ENCODE results near the gene SLC19A2.
"Not testable (repeated sequence)": the region's sequence is repeated elsewhere in the genome, so short reads cannot be mapped to it uniquely, and the experiment has no call there.

The SLC19A2 gene

GRCh38 chr1:169485431-169486280, at the start of gene SLC19A2:
Gene SLC19A2, minus strand, starts transcription at chr1:169485944. Its CDS starts 178 bp downstream, at chr1:169485766.
- DNase-seq: peak; percentile 98 to 99

GRCh38 chr1:169534653-169535052, 48.9 kb upstream of the SLC19A2 start:
- no peak for DNase-seq

- DNase-seq: not testable (repeated sequence)
These were observed 47.9 kb upstream of the SLC19A2 start for GRCh38 chr1:169533528-169534190.

- no peak for DNase-seq
These were observed 44.7 kb upstream of the SLC19A2 start for GRCh38 chr1:169530448-169530847.

- no peak for DNase-seq
These were observed 43.4 kb upstream of the SLC19A2 start for GRCh38 chr1:169529068-169529642.

- no peak for DNase-seq
These were observed 42.7 kb upstream of the SLC19A2 start for GRCh38 chr1:169528215-169529067.

- DNase-seq: no peak
These were observed 41.9 kb upstream of the SLC19A2 start for GRCh38 chr1:169527451-169528214.

- DNase-seq: no peak
These were observed 41.3 kb upstream of the SLC19A2 start for GRCh38 chr1:169527001-169527400.

- DNase-seq: no peak
These were observed 40.5 kb upstream of the SLC19A2 start for GRCh38 chr1:169526120-169526832.

- DNase-seq: no peak
These were observed 39.6 kb upstream of the SLC19A2 start for GRCh38 chr1:169525391-169525790.

- no peak for DNase-seq
These were observed 38.2 kb upstream of the SLC19A2 start for GRCh38 chr1:169523904-169524303.

GRCh38 chr1:169521226-169521625, 35.5 kb upstream of the SLC19A2 start:
- no peak for DNase-seq

- no peak for DNase-seq
These were observed 31.9 kb upstream of the SLC19A2 start for GRCh38 chr1:169517558-169518186.

- DNase-seq: no peak
These were observed 29.9 kb upstream of the SLC19A2 start for GRCh38 chr1:169515641-169516040.

- no peak for DNase-seq
These were observed 29.0 kb upstream of the SLC19A2 start for GRCh38 chr1:169514566-169515270.

- no peak for DNase-seq
These were observed 27.5 kb upstream of the SLC19A2 start for GRCh38 chr1:169513208-169513607.

- DNase-seq: no peak
These were observed 25.7 kb upstream of the SLC19A2 start for GRCh38 chr1:169511316-169512005.

GRCh38 chr1:169510060-169510459, 24.3 kb upstream of the SLC19A2 start:
- DNase-seq: no peak

- DNase-seq: peak; percentile 42 to 74
These were observed 23.6 kb upstream of the SLC19A2 start for GRCh38 chr1:169509354-169509753.

Measured in NCI-H524 (cell line).